ENCODE results near the gene SELENOS. TPM values are rescaled to one million over a fixed set of nuclear protein-coding genes. Genes with fewer than 3 reads are reported as not detected.

SELENOS gene
- total and polyA plus RNA-seq, 7 donors = 25.7 to 201 (median 98.9) TPM

DNA sequence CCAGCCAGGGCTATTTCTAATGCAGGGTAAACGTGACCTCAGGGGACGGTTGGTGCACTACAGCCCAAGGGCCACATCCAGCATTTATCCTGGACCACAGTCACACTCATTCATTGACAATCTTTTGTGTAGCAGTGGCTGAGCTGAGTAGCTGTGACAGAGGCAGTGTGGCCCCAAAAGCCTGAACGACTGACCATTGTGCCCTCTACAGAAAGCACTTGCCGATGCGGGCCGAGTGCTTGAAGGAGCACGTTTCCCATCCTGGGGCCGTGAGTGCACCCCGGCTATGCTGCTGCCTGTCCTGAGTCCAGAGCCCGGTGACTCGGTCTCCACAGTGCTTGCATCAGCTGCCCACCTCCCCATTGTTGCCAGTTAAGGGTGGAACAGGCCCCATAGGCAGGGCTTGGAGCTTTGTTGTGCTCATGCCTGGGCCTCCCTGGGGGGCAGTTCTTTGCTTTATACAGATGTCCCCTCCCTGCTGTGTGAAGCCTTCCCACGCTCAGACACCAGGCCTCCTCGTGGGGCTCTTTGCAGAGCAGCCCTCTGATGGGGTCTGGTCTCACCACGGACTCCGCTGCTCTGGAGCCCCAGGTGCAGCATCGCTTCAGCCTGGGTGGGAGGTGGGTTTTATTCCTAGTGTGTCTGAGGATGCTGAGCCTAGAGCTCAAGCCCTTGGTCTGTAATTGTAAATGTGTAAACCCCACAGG, 30.8 kb upstream of the SELENOS start:
- Histone ChIP-seq H3K36me3 (ENCODE audit: insufficient read depth in 1 of 2, low read depth in 1 of 2) (peaks cover 0 to 37% of the 10 kb centered on the region in 2 donors), H3K4me1 (no peaks in the 10 kb centered on the region), H3K27ac (no peak overlapping the region), H3K27me3 (ENCODE audit: insufficient read depth in 3 of 3, low read length in 2 of 3) (peaks cover 0 to 1% (median 0%) of the 10 kb centered on the region in 3 donors), H3K4me3 (no peak overlapping the region), H3K9me3 (no peaks in the 10 kb centered on the region)
- DNase-seq = no peak
- TF ChIP-seq, protein P1, sequence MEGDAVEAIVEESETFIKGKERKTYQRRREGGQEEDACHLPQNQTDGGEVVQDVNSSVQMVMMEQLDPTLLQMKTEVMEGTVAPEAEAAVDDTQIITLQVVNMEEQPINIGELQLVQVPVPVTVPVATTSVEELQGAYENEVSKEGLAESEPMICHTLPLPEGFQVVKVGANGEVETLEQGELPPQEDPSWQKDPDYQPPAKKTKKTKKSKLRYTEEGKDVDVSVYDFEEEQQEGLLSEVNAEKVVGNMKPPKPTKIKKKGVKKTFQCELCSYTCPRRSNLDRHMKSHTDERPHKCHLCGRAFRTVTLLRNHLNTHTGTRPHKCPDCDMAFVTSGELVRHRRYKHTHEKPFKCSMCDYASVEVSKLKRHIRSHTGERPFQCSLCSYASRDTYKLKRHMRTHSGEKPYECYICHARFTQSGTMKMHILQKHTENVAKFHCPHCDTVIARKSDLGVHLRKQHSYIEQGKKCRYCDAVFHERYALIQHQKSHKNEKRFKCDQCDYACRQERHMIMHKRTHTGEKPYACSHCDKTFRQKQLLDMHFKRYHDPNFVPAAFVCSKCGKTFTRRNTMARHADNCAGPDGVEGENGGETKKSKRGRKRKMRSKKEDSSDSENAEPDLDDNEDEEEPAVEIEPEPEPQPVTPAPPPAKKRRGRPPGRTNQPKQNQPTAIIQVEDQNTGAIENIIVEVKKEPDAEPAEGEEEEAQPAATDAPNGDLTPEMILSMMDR (IDR thresholded peaks at IDR 0.05) = no peak
- WGBS, 3 donors = 77 to 85% (median 79%) methylated on average over 16 of the region's 16 CpGs
- intact Hi-C loops (cut with DNase I) = loop anchor here in 1 of 2 donors (10.0 kb wide), 2 partner anchors 57 to 117 kb away; no protein-coding TSS in a partner anchor
- ATAC-seq = no peak

GRCh38 chr15:101307048-101307896, 30.0 kb upstream of the SELENOS start:
- ATAC-seq = no peak
- H3K36me3 ChIP-seq (ENCODE audit: insufficient read depth in 1 of 2, low read depth in 1 of 2) = peaks cover 0 to 36% of the 10 kb centered on the region in 2 donors
- intact Hi-C loops (cut with DNase I) = loop anchor here in 1 of 2 donors (10.0 kb wide), 2 partner anchors 58 to 118 kb away; no protein-coding TSS in a partner anchor

GRCh38 chr15:101306341-101307047, 29.2 kb upstream of the SELENOS start:
- Histone ChIP-seq H3K36me3 (ENCODE audit: insufficient read depth in 1 of 2, low read depth in 1 of 2) (peaks cover 0 to 36% of the 10 kb centered on the region in 2 donors), H3K4me1 (no peaks in the 10 kb centered on the region), H3K9me3 (no peaks in the 10 kb centered on the region), H3K27ac (no peak overlapping the region), H3K4me3 (no peak overlapping the region), H3K27me3 (ENCODE audit: insufficient read depth in 3 of 3, low read length in 2 of 3) (peaks cover 0 to 1% (median 0%) of the 10 kb centered on the region in 3 donors)
- intact Hi-C loops (cut with DNase I) = loop anchor here in 1 of 2 donors (10.0 kb wide), 2 partner anchors 58 to 118 kb away; no protein-coding TSS in a partner anchor
- TF ChIP-seq, protein P1 (IDR thresholded peaks at IDR 0.05) = no peak
- ATAC-seq (no peak), DNase-seq (no peak)
- WGBS, 3 donors = 78% methylated on average over 10 of the region's 10 CpGs

More at GRCh38 chr15:101307048-101307896, 30.0 kb upstream of the SELENOS start:
- Histone ChIP-seq H3K27ac (no peak overlapping the region), H3K9me3 (no peaks in the 10 kb centered on the region), H3K4me1 (no peaks in the 10 kb centered on the region), H3K4me3 (no peak overlapping the region), H3K27me3 (ENCODE audit: insufficient read depth in 3 of 3, low read length in 2 of 3) (peaks cover 0 to 1% (median 0%) of the 10 kb centered on the region in 3 donors)
- TF ChIP-seq, protein P1 (IDR thresholded peaks at IDR 0.05) = no peak
- no peak for DNase-seq
- WGBS, 3 donors = 67 to 76% (median 68%) methylated on average over 24 of the region's 24 CpGs

DNA sequence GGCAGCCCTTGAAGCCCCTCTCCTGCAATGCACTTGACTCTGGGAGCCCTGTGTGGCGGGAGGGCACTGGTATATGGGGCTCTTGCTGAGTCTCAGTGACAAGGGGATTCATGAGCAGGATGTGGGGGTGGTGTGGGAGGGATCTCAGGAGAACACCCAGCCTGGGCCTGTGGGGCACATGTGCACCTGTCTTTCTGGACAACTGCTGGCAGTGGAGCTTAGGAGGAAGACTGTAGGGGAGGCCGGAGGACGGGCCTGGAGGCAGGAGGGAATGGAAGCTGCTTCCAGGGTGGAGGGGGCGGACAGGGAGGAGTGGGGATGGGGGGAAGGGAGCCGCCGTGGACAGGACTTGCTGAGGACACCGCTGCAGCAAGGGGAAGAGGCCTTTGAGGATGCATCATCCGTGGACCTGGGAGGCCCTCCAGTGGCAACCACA, 28.6 kb upstream of the SELENOS start:
- Histone ChIP-seq H3K4me3 (no peak overlapping the region), H3K27me3 (ENCODE audit: insufficient read depth in 3 of 3, low read length in 2 of 3) (peaks cover 0 to 1% (median 0%) of the 10 kb centered on the region in 3 donors), H3K36me3 (ENCODE audit: insufficient read depth in 1 of 2, low read depth in 1 of 2) (peaks cover 0 to 36% of the 10 kb centered on the region in 2 donors), H3K27ac (no peak overlapping the region), H3K9me3 (no peaks in the 10 kb centered on the region), H3K4me1 (no peaks in the 10 kb centered on the region)
- DNase-seq (no peak), ATAC-seq (no peak)
- intact Hi-C loops (cut with DNase I) = loop anchor here in 1 of 2 donors (10.0 kb wide), 2 partner anchors 59 to 119 kb away; no protein-coding TSS in a partner anchor
- 74 to 87% (median 76%) methylated on average over 8 of the region's 8 CpGs for WGBS, 3 donors
- TF ChIP-seq, protein P1 (IDR thresholded peaks at IDR 0.05) = no peak

Data from psoas muscle (tissue), 8 donors.